Middle frontal gyrus (tissue), 1 donor: ENCODE measurements around the gene FBXO31.
"Not testable (repeated sequence)": the region's sequence is repeated elsewhere in the genome, so short reads cannot be mapped to it uniquely, and the experiment has no call there.

Experiments
- DNase-seq: peaks from one replicate; pipeline ENCODE4 v3.0.0-alpha.2; 2015; ENCODE audit warnings: low spot score; ENCODE audit errors: extremely low spot score

FBXO31 gene

GRCh38 chr16:87411375-87412271 lies 28.0 kb upstream of the FBXO31 start:
- DNase-seq, result no peak

- no peak for DNase-seq
Measured at GRCh38 chr16:87410968-87411367, 27.4 kb upstream of the FBXO31 start.

DNA sequence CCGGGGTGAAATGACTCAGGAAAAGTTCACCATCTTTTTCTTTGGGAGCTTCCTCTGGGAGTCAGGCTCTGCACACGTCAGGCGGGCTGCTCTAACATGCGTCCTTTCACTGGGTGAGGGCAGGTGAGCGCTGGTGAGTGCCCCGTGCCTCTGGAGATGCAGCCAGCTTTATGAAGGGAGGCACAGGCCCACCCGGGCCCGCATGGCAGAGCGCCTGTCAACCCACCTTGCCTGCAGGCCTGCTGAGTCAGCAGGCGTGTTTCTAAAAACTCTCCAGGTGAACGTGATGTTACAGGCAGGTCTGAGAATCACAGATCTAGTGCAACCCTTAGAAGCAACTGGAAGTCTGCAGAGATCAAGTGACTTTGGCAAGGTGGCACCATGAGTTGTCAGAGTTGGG lies 27.0 kb upstream of the FBXO31 start:
- no peak for DNase-seq

- DNase-seq, result no peak
Measured at GRCh38 chr16:87409781-87410180, 26.2 kb upstream of the FBXO31 start.

DNA sequence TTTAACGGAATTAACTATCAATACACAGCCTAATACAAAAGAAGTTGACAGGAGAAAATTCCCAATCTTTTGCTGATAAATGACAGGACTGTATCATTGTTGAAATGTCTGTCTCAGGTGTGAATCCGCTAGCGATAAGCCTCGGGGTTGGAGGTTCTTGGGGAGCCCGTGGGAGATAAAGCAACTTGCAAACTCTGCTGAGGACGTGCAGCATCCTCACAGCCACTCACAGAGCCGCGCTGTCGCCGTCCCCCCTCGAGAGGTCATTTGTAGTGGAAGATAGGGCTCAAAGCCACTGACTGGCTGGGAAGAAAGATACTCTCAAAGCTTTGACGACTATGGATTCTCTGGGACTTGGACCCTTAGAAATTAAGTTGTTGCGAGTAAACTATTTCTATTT lies 25.6 kb upstream of the FBXO31 start:
- DNase-seq, result no peak

DNA sequence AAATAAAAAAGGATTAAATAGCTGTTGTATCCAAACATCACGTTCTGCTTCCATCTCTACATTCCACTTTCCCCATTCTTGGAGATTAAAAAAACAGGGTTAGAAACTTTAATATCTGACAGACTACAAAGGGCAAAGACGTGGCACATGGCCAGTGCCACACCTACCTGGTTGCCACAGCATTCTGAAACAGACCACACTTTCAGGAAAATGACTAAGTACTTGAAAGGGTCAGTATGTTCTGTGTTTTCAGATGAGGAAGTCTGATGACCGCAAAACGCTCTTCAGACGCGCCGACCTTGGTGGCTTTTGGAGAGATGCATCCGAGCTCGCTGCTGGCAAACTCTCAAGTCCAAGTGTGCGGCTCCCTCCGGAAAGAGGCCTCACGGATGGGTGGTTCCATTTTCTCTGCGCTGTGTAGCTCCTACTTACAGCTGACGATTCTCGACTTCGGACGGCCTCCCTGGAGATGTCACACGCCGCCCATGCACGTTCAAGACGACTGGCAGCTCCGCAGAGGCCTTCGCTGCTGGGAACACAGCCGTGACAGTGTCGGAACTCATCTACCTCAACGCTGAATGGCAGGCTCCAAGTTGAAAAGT lies 24.0 kb upstream of the FBXO31 start:
- DNase-seq, result no peak

DNA sequence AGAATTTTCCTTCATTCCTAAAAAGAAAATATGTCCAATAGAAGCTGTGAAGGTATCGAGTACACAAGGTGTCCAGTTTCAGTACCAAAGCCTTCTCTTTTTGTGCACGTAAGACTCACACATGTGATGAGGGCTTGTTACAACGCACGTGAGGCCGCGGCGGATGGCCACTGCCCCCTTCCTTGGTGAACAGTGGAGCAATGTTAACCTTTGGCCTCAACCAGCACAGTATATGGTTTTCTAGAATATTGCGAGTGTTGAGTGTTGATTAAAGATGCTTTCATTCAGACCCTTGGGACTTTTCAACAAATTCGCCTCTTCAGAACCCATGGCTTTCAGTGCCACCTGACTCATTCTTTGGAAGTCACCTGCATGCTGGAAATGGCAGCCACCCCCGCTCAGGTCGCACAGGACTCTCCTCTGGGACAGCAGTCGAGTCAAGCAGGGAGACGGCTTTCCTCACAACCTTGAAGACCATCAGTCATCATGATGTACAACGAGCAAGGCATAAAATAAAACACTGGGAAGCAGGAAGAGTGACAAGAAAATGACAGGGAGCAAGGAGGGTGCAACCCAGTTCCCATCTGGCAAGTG lies 23.0 kb upstream of the FBXO31 start:
- no peak for DNase-seq

DNA sequence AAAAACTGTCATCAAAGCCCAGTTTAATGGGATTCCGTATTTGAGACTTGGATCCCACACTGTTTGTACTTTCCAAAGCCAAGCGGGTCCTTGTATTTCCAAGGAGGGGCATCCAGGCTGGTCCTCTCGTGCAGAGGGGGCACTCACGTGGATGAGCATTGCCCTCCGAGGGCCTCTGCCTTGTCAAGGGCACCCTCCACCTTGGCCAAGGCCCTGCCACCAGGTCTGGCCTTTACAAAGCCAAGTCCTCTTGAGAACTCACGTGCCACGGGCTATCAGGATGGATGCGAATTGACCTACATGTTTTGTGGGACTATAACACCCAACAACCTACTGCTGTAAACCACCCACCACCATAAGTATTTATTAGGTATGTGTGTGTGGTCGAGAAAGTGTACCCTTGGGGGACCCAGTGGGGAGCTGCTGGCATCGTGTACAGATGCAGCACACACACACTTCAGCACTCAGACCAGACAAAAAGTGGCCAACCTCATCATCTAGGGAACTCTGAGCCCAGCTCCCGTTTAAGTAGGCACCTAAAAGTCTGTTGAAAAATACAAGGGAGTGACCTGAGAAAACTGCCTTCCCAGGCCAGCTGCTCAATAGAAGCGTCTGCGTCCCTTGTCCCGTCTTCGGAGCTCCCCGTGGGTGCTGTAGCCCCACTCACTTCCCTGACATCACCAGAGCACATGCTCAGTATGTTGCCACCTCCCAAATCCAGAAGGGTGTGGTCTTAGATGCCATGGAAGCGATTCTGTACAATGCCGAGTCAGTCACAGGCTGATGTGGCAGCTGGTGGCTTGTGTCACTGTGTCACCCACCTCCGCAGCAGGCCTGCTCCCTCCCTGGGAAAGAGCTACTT lies 21.4 kb upstream of the FBXO31 start:
- DNase-seq, result no peak

DNA sequence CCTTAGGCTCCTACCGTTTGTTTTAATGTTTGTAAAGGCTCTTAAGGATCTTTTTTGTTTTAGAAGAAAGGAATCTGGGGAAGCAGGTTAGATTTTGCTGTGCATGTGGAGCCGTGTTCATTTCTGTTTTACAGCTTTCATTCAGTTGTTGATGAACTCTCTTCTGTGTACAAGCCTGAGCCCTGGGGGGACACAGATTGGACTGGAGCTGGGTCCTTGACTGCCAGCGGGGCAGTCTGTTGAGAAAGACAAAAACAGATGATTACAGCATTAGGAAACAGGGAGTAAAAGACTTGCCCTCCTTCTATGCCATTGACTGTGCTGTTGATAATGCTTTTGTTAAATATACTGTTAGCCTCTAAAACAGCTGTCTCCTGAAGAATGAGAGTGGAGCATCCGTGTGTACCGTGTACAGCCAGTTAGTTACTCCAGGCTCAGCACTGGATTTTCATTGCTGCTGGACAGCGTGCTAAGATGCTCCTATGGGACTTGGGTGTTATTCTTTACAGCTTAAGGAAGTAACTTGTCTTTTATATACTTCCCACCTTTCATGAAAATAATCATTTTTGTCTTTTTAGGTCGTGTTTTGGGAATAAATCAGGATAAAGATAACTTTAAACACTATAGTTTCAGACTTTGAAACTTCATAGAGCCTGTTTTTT lies 11.7 kb upstream of the FBXO31 start:
- no peak for DNase-seq

- no peak for DNase-seq
Measured at GRCh38 chr16:87393680-87394055, 10.1 kb upstream of the FBXO31 start.

GRCh38 chr16:87392821-87393679 lies 9.5 kb upstream of the FBXO31 start:
- DNase-seq, result no peak

DNA sequence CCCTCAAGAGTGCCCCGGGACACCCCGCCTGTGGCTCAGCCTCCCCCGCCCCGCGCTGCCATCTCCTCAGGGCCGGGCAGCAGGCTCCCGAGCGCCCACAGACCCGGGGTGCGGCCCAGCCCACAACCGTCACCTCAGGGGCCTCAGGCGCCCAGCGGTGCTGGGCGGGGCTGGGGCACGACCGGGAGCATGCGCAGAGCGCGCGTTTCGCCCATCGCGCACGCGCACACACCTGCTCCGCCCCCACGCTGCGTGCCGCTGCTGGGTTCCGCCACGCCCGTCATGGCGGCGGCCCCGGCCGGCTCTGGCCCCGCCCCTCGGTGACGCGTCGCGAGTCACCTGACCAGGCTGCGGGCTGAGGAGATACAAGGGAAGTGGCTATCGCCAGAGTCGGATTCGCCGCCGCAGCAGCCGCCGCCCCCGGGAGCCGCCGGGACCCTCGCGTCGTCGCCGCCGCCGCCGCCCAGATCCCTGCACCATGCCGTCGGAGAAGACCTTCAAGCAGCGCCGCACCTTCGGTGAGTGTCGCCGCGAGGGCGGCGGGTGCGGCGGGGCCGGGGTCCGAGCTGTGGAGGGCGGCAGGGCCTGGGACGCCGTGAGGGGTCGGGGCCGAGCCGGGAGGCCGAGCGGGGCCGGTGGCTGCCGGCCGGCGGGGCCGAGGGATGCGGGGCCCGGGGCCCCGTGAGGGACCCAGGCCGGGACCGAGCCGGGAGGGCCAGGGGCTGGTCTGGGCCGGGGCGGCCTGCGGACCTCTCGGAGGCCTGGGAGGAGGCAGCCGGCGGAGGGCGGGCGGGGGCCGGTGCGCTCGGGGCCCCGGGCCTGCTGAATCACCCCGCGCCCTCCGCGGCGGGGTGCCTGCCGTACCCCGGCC lies 8.6 kb upstream of the FBXO31 start, which contains the start of gene MAP1LC3B:
MAP1LC3B (plus strand) TSS at position 387 of the 871 bp plus-strand sequence; CDS start at position 479, 92 bp downstream.
- DNase-seq, result peak; percentile 94

GRCh38 chr16:87391324-87391949 lies 7.9 kb upstream of the FBXO31 start:
- no peak for DNase-seq

GRCh38 chr16:87390641-87391323 lies 7.2 kb upstream of the FBXO31 start:
- no peak for DNase-seq

DNA sequence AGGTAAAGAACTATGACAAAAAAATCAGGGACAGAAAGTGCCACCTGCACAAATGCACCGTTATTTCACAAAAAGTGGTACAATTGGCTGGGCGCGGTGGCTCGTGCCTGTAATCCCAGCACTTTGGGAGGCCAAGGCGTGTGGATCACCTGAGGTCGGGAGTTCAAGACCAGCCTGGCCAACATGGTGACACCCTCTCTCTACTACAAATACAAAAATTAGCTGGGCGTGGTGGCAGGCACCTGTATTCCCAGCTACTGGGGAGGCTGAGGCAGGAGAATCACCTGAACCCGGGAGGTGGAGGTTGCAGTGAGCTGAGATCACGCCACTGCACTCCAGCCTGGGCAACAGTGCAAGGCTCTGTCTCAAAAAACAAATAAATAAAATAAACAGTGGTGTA lies 6.3 kb upstream of the FBXO31 start:
- DNase-seq, result not testable (repeated sequence)

DNA sequence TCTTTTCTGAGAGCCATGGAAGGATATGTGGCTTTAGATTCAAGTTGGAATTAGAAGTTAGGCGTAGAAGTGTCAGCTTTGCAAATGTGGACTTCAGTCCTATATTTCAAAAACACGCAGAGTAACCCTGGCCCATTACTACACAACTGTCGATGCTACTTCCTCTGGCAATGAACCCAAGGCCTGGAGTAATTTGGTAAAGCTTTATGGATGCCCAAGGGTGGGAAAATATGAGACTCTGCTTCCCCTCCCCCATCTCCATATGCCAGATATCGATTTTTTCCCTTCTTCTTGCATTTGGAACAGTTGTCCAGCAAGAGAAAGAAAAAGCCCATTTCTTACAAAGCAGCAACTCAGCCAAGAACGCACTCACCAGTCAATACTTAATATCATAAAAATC lies 5.7 kb upstream of the FBXO31 start:
- no peak for DNase-seq

DNA sequence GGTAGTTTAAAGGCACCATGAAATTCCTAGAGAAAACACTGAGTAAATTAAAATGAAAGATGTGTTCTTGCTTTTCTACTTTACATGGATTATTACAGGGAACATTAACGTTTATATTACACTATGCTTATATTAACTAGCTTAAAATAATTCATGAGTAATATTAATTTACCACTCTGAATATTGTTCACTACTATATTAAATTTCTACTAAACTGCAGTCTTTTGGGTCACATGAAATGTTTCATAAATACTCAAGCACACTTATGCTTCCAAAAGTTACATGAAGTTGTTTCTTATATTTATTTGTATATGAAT lies 5.2 kb upstream of the FBXO31 start:
- no peak for DNase-seq
